ENCODE results near the gene LRRTM3.

DNA sequence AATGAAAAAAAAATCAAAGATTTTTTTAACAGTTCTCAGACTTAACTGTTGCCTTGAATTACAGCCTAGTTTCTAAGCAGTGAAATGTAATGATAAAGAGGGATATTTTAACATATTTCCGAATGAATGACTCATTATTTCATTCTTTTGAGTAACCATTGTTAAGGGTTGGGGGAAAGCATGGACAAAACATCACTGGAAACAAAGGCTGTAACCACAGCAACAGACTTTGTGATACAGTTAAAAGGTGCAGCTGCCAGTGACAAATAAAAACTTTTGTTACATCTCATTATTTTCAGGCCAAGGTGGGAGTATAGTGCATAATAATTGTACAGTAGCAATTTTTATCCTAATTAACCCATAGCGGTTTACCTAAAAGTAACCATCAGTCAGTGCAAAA is 172.6 kb downstream of the LRRTM3 start:
- TF ChIP-seq POLR2A (IDR thresholded peaks at IDR 0.05) (no peak), EP300 (IDR thresholded peaks at IDR 0.05) (no peak), POLR2AphosphoS5 (IDR thresholded peaks at IDR 0.05) (no peak)
- TF ChIP-seq, protein P1, sequence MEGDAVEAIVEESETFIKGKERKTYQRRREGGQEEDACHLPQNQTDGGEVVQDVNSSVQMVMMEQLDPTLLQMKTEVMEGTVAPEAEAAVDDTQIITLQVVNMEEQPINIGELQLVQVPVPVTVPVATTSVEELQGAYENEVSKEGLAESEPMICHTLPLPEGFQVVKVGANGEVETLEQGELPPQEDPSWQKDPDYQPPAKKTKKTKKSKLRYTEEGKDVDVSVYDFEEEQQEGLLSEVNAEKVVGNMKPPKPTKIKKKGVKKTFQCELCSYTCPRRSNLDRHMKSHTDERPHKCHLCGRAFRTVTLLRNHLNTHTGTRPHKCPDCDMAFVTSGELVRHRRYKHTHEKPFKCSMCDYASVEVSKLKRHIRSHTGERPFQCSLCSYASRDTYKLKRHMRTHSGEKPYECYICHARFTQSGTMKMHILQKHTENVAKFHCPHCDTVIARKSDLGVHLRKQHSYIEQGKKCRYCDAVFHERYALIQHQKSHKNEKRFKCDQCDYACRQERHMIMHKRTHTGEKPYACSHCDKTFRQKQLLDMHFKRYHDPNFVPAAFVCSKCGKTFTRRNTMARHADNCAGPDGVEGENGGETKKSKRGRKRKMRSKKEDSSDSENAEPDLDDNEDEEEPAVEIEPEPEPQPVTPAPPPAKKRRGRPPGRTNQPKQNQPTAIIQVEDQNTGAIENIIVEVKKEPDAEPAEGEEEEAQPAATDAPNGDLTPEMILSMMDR (IDR thresholded peaks at IDR 0.05), result no peak
